MV-4-11 (cell line): ENCODE results near the gene MAML1.
"Not testable (repeated sequence)": the region's sequence is repeated elsewhere in the genome, so short reads cannot be mapped to it uniquely, and the experiment has no call there.

Experiments used
- DNase-seq: peaks from one replicate; lab custom pipeline; 2025; lab: John Stamatoyannopoulos, UW

MAML1 gene

GRCh38 chr5:179769271-179769670 is 36.6 kb downstream of the MAML1 start:
- peak; percentile 67 for DNase-seq

- peak; percentile 90 for DNase-seq
These were observed 37.2 kb downstream of the MAML1 start for GRCh38 chr5:179769796-179770195.

GRCh38 chr5:179771311-179771895 is 38.8 kb downstream of the MAML1 start:
- no peak for DNase-seq

GRCh38 chr5:179772351-179772750 is 39.7 kb downstream of the MAML1 start:
- DNase-seq: peak; percentile 89

DNA sequence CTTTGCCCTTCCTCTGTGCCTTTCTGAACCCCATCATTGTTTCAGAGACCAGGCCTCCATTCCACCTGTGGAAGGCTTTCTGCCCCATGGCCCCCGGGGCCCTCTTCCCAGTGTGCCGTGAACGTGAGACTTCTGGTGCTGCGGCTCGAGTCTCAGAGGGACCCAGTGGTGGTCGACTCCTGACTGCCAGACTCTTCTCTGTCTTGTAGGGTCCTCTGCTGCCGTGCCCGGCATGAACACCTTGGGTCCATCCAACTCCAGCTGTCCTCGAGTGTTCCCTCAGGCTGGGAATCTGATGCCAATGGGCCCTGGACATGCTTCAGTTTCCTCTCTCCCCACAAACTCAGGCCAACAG is 41.0 kb downstream of the MAML1 start:
- DNase-seq: no peak

- DNase-seq: no peak
These were observed 41.8 kb downstream of the MAML1 start for GRCh38 chr5:179774442-179774841.

- DNase-seq: no peak
These were observed 43.9 kb downstream of the MAML1 start for GRCh38 chr5:179776411-179776938.

- DNase-seq: no peak
These were observed 44.8 kb downstream of the MAML1 start for GRCh38 chr5:179777456-179777855.

DNA sequence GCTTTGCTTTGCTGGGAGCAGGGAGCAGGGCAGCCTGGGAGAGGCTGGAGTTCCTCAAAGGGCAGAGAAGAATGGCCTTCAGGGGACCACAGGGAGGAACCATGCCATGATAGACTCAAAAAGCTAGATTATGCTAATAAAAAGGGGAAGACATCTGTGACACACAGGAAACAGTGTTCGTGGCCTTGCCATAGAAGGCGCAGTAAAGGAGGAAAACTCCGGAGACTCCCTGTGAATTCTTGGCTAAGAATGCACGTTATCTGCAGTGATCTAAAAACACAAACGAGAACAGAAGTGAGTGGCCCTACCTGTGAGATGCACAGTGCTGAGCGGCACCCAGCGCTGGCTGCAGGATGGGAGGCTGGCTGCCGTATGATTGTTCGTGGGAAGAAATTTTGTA is 45.3 kb downstream of the MAML1 start:
- DNase-seq: peak; percentile 64

- DNase-seq: no peak
These were observed 46.0 kb downstream of the MAML1 start for GRCh38 chr5:179778591-179778990.

- DNase-seq: no peak
These were observed 47.2 kb downstream of the MAML1 start for GRCh38 chr5:179779826-179780225.

GRCh38 chr5:179780362-179780761 is 47.7 kb downstream of the MAML1 start:
- peak; percentile 95 for DNase-seq

DNA sequence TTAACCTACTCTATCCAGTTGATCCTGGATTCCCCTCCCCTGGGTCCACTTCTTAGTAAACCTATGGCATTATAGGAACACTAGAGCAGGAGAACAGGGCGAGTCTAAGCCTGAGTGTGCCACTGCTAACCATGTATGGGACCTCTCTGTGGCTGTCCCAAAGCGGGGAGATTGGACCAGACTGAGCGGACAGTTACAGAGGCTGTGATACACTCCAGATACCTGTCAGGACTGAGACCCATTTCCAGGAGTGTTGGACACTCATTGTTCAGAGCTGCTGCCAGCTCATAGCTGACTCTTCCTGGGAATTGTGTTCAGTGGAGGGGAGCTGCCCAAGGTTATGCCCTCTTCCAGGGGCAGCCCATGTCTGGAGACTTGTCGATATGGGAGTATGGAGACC is 49.2 kb downstream of the MAML1 start:
- no peak for DNase-seq

GRCh38 chr5:179783128-179783527 is 50.5 kb downstream of the MAML1 start:
- DNase-seq: no peak

- no peak for DNase-seq
These were observed 54.2 kb downstream of the MAML1 start for GRCh38 chr5:179786861-179787260.

GRCh38 chr5:179788193-179788854 is 55.7 kb downstream of the MAML1 start:
- DNase-seq: no peak

GRCh38 chr5:179789278-179789677 is 56.7 kb downstream of the MAML1 start:
- not testable (repeated sequence) for DNase-seq

DNA sequence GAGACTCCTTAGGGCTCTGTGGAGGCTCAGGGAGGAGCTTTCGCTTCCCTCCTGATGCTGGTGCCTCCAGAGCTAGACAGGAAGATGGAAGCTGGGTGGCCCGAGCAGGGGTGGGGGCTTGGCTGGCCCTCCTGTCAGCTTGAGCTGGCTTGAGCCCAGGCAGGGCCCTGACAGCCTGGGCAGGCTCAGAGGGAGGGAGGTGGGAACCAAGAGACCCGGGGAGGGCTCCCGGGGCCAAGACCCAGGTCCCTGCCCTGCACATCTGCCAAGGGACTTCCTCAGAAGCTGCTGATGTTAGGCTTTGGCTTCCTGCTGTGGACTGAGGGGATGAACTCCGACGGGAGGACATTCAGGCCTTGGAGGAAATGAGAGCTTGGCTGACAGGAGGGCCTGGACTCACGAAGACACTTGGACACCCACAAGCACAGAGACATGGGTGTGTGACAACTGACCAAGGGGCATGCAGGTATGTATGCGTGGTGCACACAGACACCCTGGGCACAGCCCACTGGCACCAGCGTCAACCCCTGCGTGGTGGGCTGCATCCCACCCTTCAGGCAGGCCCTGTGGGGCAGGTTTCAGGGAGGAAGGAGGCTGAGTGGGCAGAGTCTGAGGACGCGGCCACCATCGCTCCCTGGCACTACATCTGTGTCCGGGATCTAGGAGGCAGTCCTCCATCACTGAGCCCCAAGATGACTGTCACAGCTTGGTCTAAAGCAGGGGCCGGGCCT is 59.4 kb downstream of the MAML1 start:
- DNase-seq: peak; percentile 75

GRCh38 chr5:179792612-179793467 is 60.2 kb downstream of the MAML1 start:
- DNase-seq: peak; percentile 79

DNA sequence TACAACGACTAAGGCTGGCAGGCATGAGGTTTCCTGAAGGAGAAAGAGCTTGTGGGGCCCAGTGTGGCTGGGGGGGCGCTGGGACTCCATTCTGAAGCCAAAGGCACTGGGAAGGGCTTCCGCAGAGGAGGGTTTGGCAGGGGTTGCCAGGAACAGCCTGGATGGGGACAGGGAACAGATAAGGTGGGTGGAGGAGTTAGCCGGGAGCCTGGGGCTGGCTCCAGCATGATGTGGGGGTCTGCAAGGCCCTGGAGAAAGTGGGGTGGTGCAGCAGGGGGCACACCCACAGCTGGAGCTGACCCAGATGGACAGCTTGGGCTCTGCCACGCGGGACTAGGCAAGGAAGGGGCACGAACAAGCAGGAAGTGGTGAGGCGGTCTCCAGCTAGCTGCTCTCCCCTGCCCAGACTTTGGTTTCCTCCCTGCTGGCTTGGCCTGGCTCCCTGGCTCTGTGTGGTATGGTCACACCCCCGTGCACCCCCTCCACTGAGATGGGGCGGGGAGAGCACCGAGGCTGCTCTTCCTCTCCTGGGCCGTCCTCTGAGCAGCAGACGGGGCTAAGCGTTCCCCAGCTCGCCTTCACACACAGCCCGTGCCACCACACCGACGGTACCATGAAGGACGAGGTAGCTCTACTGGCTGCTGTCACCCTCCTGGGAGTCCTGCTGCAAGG is 61.0 kb downstream of the MAML1 start, which contains the start of gene LTC4S:
TSS of gene LTC4S (plus strand) at position 519 of the 672 bp plus-strand sequence. CDS start at position 614, 95 bp downstream.
- DNase-seq: peak; percentile 95

GRCh38 chr5:179794171-179794570 is 61.5 kb downstream of the MAML1 start:
- no peak for DNase-seq
